ENCODE measurements around the gene PDK1. TPM values are rescaled to one million over a fixed set of nuclear protein-coding genes. Genes with fewer than 3 reads are reported as not detected.

Gene PDK1
- total RNA-seq, 1 donor from 2014 or later = 33.3 TPM

GRCh38 chr2:172655091-172655837 is 99.4 kb downstream of the PDK1 start:
- no peak for TF ChIP-seq CTCF (conservative IDR thresholded peaks at IDR 0.05; ENCODE audit: low read depth, low read length)
- no peak overlapping the region for H3K4me3 ChIP-seq (ENCODE audit: low read depth, low read length)
- DNase-seq (ENCODE audit: low read depth) = peak; percentile 61

- DNase-seq (ENCODE audit: low read depth) = no peak
- TF ChIP-seq CTCF (conservative IDR thresholded peaks at IDR 0.05; ENCODE audit: low read depth, low read length) = no peak
- H3K4me3 ChIP-seq (ENCODE audit: low read depth, low read length) = no peak overlapping the region
Observed at GRCh38 chr2:172655838-172656573, 100.1 kb downstream of the PDK1 start.

Other genes with a start within 250 kb of the PDK1 start
- 87.0 and 100 TPM in 2 replicates for gene ITGA6, start 128.5 kb upstream of the PDK1 start, total RNA-seq
- 0.07 and 0.81 TPM in 2 replicates for gene RAPGEF4, start 179.8 kb downstream of the PDK1 start, total RNA-seq

All from epithelial cell of proximal tubule (primary cell).